B cell (primary cell): ENCODE data around the gene TOLLIP. TPM values are rescaled to one million over a fixed set of nuclear protein-coding genes. Genes with fewer than 3 reads are reported as not detected.

Source experiments
- ATAC-seq: fragments of 200-7000 bp; cut with Tn5 transposase; one replicate; pipeline ENCODE4 v1.10.0; 2021; ENCODE audit warnings: low read depth, mild to moderate bottlenecking, moderate number of reproducible peaks, moderate library complexity
- CTCF ChIA-PET: fragments of 350-600 bp; sonication (Branson Sonifier 250); formaldehyde crosslinking; loops from one replicate; lab custom pipeline; 2021; ENCODE audit warnings: antibody characterized with exemption, inconsistent platforms; lab: Charles Lee
- POLR2A ChIA-PET: fragments of 350-600 bp; sonication (Branson Sonifier 250); formaldehyde crosslinking; loops from one replicate; lab custom pipeline; 2021; ENCODE audit warnings: antibody characterized with exemption; lab: Charles Lee
- DNase-seq: peaks from one replicate; pipeline ENCODE4 v3.0.0; 2013
- H2AFZ ChIP-seq: 2 replicates; pipeline ENCODE4 v1.6.1; 2012; ENCODE audit warnings: mild to moderate bottlenecking, low read depth, low read length; ENCODE audit not compliant: insufficient read depth, poor library complexity, severe bottlenecking
- H3K27ac ChIP-seq, 2 donors: 1 replicate in 1 of 2; 2 replicates in 1 of 2; pipeline ENCODE4 v1.5.1; 2012 to 2013; ENCODE audit warnings: low read length in 2 of 2, mild to moderate bottlenecking in 2 of 2, moderate library complexity in 1 of 2
- H3K27me3 ChIP-seq, 4 experiments: fragments of 200-600 bp in 1 of 4; sonication (generic) in 1 of 4; replicated peaks in 1 of 4; 1 replicate in 2 of 4; 2 replicates in 2 of 4; pipeline versions ENCODE4 v1.6.1 to v1.7.0; 2013 to 2016; ENCODE audit warnings: low read length in 3 of 4, mild to moderate bottlenecking in 2 of 4, mixed read lengths in 1 of 4, moderate library complexity in 1 of 4; ENCODE audit not compliant: insufficient read depth in 4 of 4, control insufficient read depth in 3 of 4; ENCODE audit errors: control extremely low read depth in 1 of 4
- H3K36me3 ChIP-seq, 2 experiments: replicated peaks in 1 of 2; 1 replicate in 1 of 2; 2 replicates in 1 of 2; pipeline versions ENCODE4 v1.6.1 to v1.7.1; 2013; ENCODE audit warnings: low read length in 1 of 2; ENCODE audit not compliant: insufficient read depth in 2 of 2, control insufficient read depth in 1 of 2; ENCODE audit errors: control extremely low read depth in 1 of 2, extremely low read depth in 1 of 2
- H3K4me1 ChIP-seq, 2 donors: fragments of 200-600 bp in 1 of 2; sonication (generic) in 1 of 2; 1 replicate in 1 of 2; 2 replicates in 1 of 2; pipeline versions ENCODE4 v1.5.1 to v1.6.1; 2013 to 2017; ENCODE audit warnings: low read length in 2 of 2; ENCODE audit not compliant: control insufficient read depth in 2 of 2, insufficient read depth in 2 of 2
- H3K4me2 ChIP-seq: replicated peaks from 2 replicates; pipeline ENCODE3; 2012; ENCODE audit warnings: mild to moderate bottlenecking, low read depth, low read length; ENCODE audit not compliant: poor library complexity, severe bottlenecking
- H3K4me3 ChIP-seq, 5 experiments: fragments of 200-600 bp in 1 of 5; sonication (generic) in 1 of 5; 1 replicate in 3 of 5; 2 replicates in 2 of 5; pipeline versions ENCODE4 v1.5.1 to v1.7.0; 2011 to 2016; ENCODE audit warnings: low read length in 4 of 5, mild to moderate bottlenecking in 4 of 5, low read depth in 2 of 5, control low read depth in 1 of 5, moderate library complexity in 1 of 5; ENCODE audit not compliant: insufficient read depth in 1 of 5; ENCODE audit errors: control extremely low read depth in 1 of 5, extremely low read depth in 1 of 5
- H3K79me2 ChIP-seq: fragments of 200-600 bp; sonication (generic); one replicate; pipeline ENCODE4 v1.6.0; 2016; ENCODE audit warnings: low read length; ENCODE audit not compliant: control insufficient read depth, insufficient read depth
- H3K9ac ChIP-seq: fragments of 200-600 bp; sonication (generic); 2 replicates; pipeline ENCODE4 v1.6.1; 2017; ENCODE audit warnings: mild to moderate bottlenecking, low read length, moderate library complexity
- H3K9me3 ChIP-seq, 3 donors: one replicate each; pipeline versions ENCODE4 v1.6.1 to v1.7.1; 2013; ENCODE audit warnings: low read length in 2 of 3; ENCODE audit not compliant: control insufficient read depth in 2 of 3, insufficient read depth in 1 of 3; ENCODE audit errors: control extremely low read depth in 1 of 3
- H4K20me1 ChIP-seq: 2 replicates; pipeline ENCODE4 v1.6.0; 2012; ENCODE audit warnings: mild to moderate bottlenecking, low read length; ENCODE audit not compliant: insufficient read depth, control insufficient read depth, poor library complexity, severe bottlenecking
- H3K27ac Mint-ChIP-seq: one replicate; pipeline ENCODE4 v1.8.0; 2021; ENCODE audit warnings: mixed read lengths
- H3K27me3 Mint-ChIP-seq: one replicate; pipeline ENCODE4 v1.8.0; 2021; ENCODE audit warnings: mixed read lengths
- H3K4me1 Mint-ChIP-seq: one replicate; pipeline ENCODE4 v1.8.0; 2021; ENCODE audit warnings: mixed read lengths
- H3K4me3 Mint-ChIP-seq: one replicate; pipeline ENCODE4 v1.8.0; 2021; ENCODE audit warnings: mixed read lengths
- H3K9me3 Mint-ChIP-seq: one replicate; pipeline ENCODE4 v1.8.0; 2022; ENCODE audit warnings: mixed read lengths; ENCODE audit not compliant: insufficient read depth
- CTCF ChIP-seq: fragments of 200-600 bp; IDR thresholded peaks from one replicate; pipeline ENCODE4 v1.8.0; 2022; ENCODE audit warnings: antibody characterized with exemption, mild to moderate bottlenecking
- EZH2 ChIP-seq: IDR thresholded peaks from 2 replicates; pipeline ENCODE4 v1.6.1; 2012; ENCODE audit warnings: borderline replicate concordance, low read depth, mild to moderate bottlenecking, moderate library complexity, low read length; ENCODE audit not compliant: insufficient read depth, poor library complexity, severe bottlenecking
- WGBS: methylation state at CpG from one replicate; pipeline ENCODE4 v1.1.5; 2013; ENCODE audit warnings: missing lambda C conversion rate; ENCODE audit not compliant: insufficient coverage; 5-methylcytosine and 5-hydroxymethylcytosine counted together
- intact Hi-C: fragments of 100-400 bp; cut with micrococcal nuclease; formaldehyde crosslinking; loops from one replicate; pipeline ENCODE4 v1.10.0; 2022
- polyA plus RNA-seq: library from polyadenylated mRNA; depleted of rRNA; stranded (reverse); fragments of >200 nt; gene quantifications from 2 replicates; pipeline ENCODE4 v1.2.3, GENCODE V29; 2012
- total RNA-seq, 2 donors: library from RNA; stranded (reverse); fragments of 120-200 nt in 1 of 2; gene quantifications; 1 replicate in 1 of 2; 2 replicates in 1 of 2; pipeline versions ENCODE4 v1.2.3 to v1.2.4, GENCODE V29; 2013 to 2022

Gene TOLLIP
- total and polyA plus RNA-seq, 2 donors (not counting 1 experiment from before 2014, with no cell fraction given): 34.7 to 52.5 TPM

- POLR2A ChIA-PET: no interaction called here
- Histone ChIP-seq H3K4me2 (no peak overlapping the region), H3K9me3 (peaks cover 0 to 13% (median 0%) of the 10 kb centered on the region in 3 donors), H3K4me3 (no peak overlapping the region), H3K27ac (no peak overlapping the region), H3K4me1 (no peaks in the 10 kb centered on the region), H3K36me3 (no peaks in the 10 kb centered on the region), H3K9ac (no peak overlapping the region), H4K20me1 (no peaks in the 10 kb centered on the region), H3K79me2 (no peaks in the 10 kb centered on the region), H3K27me3 (no peaks in the 10 kb centered on the region), H2AFZ (no peak overlapping the region)
- Mint-ChIP-seq H3K4me3 (no peak overlapping the region), H3K9me3 (no peaks in the 10 kb centered on the region), H3K27me3 (no peaks in the 10 kb centered on the region), H3K4me1 (no peaks in the 10 kb centered on the region), H3K27ac (no peak overlapping the region)
- TF ChIP-seq EZH2: no peak
- no peak for TF ChIP-seq CTCF
- CTCF ChIA-PET: no interaction called here
- intact Hi-C loops: no loop called here
- no peak for DNase-seq
- no peak for ATAC-seq
- 97% methylated on average over 20 of the region's 20 CpGs for WGBS
Observed at GRCh38 chr11:1242289-1242688, 67.1 kb downstream of the TOLLIP start.

GRCh38 chr11:1241706-1242105 lies 67.7 kb downstream of the TOLLIP start:
- H2AFZ ChIP-seq: no peak overlapping the region
- H3K27ac ChIP-seq: no peak overlapping the region
- H3K9ac ChIP-seq: no peak overlapping the region
- intact Hi-C loops: no loop called here
- H3K4me3 Mint-ChIP-seq: no peak overlapping the region
- ChIA-PET POLR2A (no interaction called here), CTCF (no interaction called here)
- no peak for DNase-seq
- H3K4me3 ChIP-seq: no peak overlapping the region
- H4K20me1 ChIP-seq: no peaks in the 10 kb centered on the region
- H3K27me3 ChIP-seq: no peaks in the 10 kb centered on the region
- H3K4me2 ChIP-seq: no peak overlapping the region
- peaks cover 0 to 13% (median 0%) of the 10 kb centered on the region in 3 donors for H3K9me3 ChIP-seq
- H3K27ac Mint-ChIP-seq: no peak overlapping the region
- H3K9me3 Mint-ChIP-seq: no peaks in the 10 kb centered on the region
- no peaks in the 10 kb centered on the region for H3K27me3 Mint-ChIP-seq
- 97% methylated on average over 20 of the region's 20 CpGs for WGBS
- ATAC-seq: no peak
- no peaks in the 10 kb centered on the region for H3K4me1 Mint-ChIP-seq
- no peaks in the 10 kb centered on the region for H3K4me1 ChIP-seq
- no peaks in the 10 kb centered on the region for H3K79me2 ChIP-seq
- TF ChIP-seq EZH2 (no peak), CTCF (no peak)
- H3K36me3 ChIP-seq: no peaks in the 10 kb centered on the region
